Islet precursor cell (in vitro differentiated cells): ENCODE data around the gene SKOR1.

Experiments used
- DNase-seq: peaks from one replicate; pipeline ENCODE4 v3.0.0-alpha.2; 2018

Gene SKOR1

GRCh38 chr15:67819636-67820035, 5.7 kb upstream of the SKOR1 start:
- DNase-seq, result no peak

GRCh38 chr15:67820122-67820991, 5.0 kb upstream of the SKOR1 start:
- DNase-seq, result no peak

- peak; percentile 85 for DNase-seq
These were observed 4.1 kb upstream of the SKOR1 start for GRCh38 chr15:67820992-67821783.

- no peak for DNase-seq
These were observed 3.4 kb upstream of the SKOR1 start for GRCh38 chr15:67821784-67822440.

GRCh38 chr15:67822537-67823313, 2.6 kb upstream of the SKOR1 start:
- no peak for DNase-seq

- no peak for DNase-seq
These were observed 1.8 kb upstream of the SKOR1 start for GRCh38 chr15:67823314-67824196.

- DNase-seq, result no peak
These were observed 926 bp upstream of the SKOR1 start for GRCh38 chr15:67824197-67824968.

GRCh38 chr15:67825881-67826716, 790 bp downstream of the SKOR1 start:
- DNase-seq, result no peak

- no peak for DNase-seq
These were observed 1.6 kb downstream of the SKOR1 start for GRCh38 chr15:67826717-67827561.

- DNase-seq, result no peak
These were observed 2.4 kb downstream of the SKOR1 start for GRCh38 chr15:67827562-67828277.

- no peak for DNase-seq
These were observed 3.1 kb downstream of the SKOR1 start for GRCh38 chr15:67828278-67828968.

GRCh38 chr15:67828969-67829646, 3.8 kb downstream of the SKOR1 start:
- no peak for DNase-seq

GRCh38 chr15:67829647-67830504, 4.6 kb downstream of the SKOR1 start:
- DNase-seq, result no peak

- DNase-seq, result no peak
These were observed 6.1 kb downstream of the SKOR1 start for GRCh38 chr15:67831363-67831762.

GRCh38 chr15:67832031-67832551, 6.8 kb downstream of the SKOR1 start:
- DNase-seq, result no peak
